Tibial nerve (tissue), 4 donors: Measurements from ENCODE around the gene PAIP2B.

Experiments used
- EP300 ChIP-seq, 2 donors: sonication (generic); formaldehyde crosslinking; IDR thresholded peaks; one replicate each; pipeline ENCODE4 v1.6.1; 2017; ENCODE audit warnings: antibody characterized with exemption in 2 of 2, mild to moderate bottlenecking in 1 of 2
- POLR2A ChIP-seq, 2 donors: fragments of 450-650 bp; IDR thresholded peaks; one replicate each; pipeline ENCODE4 v1.6.1; 2017; ENCODE audit warnings: antibody characterized with exemption in 2 of 2, mild to moderate bottlenecking in 2 of 2, moderate library complexity in 2 of 2
- TF ChIP-seq, protein P1 (sequence below), 5 experiments: fragments of 200-600 bp in 3 of 5; fragments of 450-650 bp in 2 of 5; sonication (generic) in 3 of 5; IDR thresholded peaks; one replicate each; pipeline ENCODE4 v1.5.1; 2016 to 2019; ENCODE audit warnings: antibody characterized with exemption in 5 of 5, mild to moderate bottlenecking in 3 of 5, moderate library complexity in 2 of 5

DNA sequence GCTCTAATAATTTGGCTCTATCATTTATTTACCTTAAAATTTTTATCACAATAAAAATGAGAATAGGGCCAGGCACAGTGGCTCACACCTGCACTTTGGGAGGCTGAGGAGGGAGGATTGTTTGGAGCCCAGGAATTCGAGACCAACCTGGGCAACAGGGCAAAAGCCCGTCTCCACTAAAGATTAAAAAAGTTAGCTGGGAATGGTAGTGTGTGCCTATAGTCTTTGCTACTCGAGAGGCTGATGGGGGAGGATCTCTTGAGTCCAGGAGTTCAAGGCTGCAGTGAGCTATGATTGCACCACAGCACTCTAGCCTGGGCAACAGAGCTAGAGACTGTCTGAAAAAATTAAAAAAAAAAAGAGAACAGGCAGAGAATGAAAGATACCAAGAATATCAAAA, 90.7 kb downstream of the PAIP2B start:
- TF ChIP-seq POLR2A (IDR thresholded peaks at IDR 0.05) (no peak), EP300 (IDR thresholded peaks at IDR 0.05) (no peak)
- TF ChIP-seq, protein P1, sequence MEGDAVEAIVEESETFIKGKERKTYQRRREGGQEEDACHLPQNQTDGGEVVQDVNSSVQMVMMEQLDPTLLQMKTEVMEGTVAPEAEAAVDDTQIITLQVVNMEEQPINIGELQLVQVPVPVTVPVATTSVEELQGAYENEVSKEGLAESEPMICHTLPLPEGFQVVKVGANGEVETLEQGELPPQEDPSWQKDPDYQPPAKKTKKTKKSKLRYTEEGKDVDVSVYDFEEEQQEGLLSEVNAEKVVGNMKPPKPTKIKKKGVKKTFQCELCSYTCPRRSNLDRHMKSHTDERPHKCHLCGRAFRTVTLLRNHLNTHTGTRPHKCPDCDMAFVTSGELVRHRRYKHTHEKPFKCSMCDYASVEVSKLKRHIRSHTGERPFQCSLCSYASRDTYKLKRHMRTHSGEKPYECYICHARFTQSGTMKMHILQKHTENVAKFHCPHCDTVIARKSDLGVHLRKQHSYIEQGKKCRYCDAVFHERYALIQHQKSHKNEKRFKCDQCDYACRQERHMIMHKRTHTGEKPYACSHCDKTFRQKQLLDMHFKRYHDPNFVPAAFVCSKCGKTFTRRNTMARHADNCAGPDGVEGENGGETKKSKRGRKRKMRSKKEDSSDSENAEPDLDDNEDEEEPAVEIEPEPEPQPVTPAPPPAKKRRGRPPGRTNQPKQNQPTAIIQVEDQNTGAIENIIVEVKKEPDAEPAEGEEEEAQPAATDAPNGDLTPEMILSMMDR (IDR thresholded peaks at IDR 0.05): no peak
